22Rv1 (cell line): ENCODE data around the gene NAT9.

ENCODE experiments used
- H3K27ac ChIP-seq: fragments of 450-650 bp; 2 replicates; pipeline ENCODE4 v1.5.1; 2017
- CTCF ChIP-seq: fragments of 450-650 bp; IDR thresholded peaks from 2 replicates; pipeline ENCODE4 v1.5.1; 2017; ENCODE audit warnings: mild to moderate bottlenecking
- ZFX ChIP-seq: fragments of 450-650 bp; IDR thresholded peaks from 2 replicates; pipeline ENCODE4 v1.6.1; 2017; ENCODE audit warnings: antibody characterized with exemption, borderline replicate concordance

The NAT9 gene

DNA sequence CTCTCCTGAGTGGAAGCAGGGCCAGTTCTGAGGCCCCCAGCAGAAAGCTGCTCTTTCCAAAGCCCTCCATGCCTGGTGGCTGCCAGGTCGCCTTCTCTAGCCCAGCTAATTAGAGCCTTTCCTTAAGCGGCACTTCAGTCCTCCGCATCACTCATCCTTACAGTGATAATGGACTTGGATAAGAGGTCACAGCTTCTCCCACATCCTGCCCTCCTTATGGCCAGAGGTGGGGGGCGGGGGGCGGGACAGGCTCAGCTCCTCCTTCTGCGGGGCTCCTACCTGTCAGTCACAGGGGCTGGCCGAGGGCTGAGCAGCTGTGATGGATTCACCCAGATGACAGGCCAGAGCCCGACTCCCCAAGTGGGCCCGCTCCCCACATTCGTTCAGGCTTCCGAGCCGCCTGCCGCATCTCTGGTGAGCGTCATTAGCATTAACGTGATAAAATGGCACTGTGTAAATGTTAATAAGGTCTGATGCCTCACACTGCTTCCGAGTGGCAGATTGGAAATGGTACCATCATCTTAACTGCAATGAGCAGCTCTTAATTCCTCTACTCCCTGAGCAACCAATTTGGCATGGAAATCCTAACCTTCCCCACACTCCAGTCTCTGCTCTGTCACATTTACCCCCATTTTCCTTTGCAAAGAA lies 42.3 kb upstream of the NAT9 start:
- TF ChIP-seq ZFX, result no peak
- TF ChIP-seq CTCF, result no peak
- H3K27ac ChIP-seq, result no peak overlapping the region

DNA sequence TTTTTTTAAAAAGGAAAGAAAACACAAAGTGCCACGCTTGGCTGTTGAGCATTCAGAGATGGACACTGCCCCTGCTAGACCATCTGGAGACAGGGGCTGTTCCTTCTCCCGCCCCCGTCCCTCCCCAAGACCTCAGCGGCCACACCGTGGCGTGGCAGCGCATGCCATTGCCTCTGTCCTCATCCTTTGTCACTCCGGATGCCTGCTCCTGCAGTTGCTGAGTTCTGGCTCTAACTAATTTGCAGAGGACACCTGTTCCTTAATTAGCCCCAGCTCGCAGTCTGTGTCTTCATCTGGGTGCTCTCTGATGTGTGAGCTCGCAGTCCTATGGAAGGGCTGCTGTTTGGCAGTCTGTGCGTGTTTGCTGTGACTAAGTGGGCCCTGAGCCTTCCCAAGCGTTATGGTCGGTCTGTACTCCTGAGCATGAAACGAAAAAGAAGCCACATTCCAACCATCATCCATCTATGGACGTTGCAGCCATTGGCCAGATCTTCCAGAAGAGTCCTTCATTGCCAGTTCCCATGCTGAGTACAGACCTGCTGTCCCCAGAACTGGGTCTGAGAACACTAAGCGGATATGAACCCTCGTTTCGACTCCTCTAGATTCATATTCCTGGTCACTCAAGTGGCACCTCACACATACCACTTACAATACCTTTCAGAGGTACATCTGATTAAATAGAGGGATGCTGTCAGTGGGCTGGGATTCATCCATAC lies 40.9 kb upstream of the NAT9 start:
- TF ChIP-seq CTCF (no peak), ZFX (no peak)
- H3K27ac ChIP-seq, result no peak overlapping the region

GRCh38 chr17:74815550-74816370 lies 39.6 kb upstream of the NAT9 start:
- peak; percentile 35; the same call in 1 of the 2 replicates for TF ChIP-seq CTCF
- no peak for TF ChIP-seq ZFX
- H3K27ac ChIP-seq, result no peak overlapping the region

GRCh38 chr17:74815067-74815466 lies 38.9 kb upstream of the NAT9 start:
- no peak overlapping the region for H3K27ac ChIP-seq
- TF ChIP-seq ZFX, result no peak
- TF ChIP-seq CTCF, result no peak

DNA sequence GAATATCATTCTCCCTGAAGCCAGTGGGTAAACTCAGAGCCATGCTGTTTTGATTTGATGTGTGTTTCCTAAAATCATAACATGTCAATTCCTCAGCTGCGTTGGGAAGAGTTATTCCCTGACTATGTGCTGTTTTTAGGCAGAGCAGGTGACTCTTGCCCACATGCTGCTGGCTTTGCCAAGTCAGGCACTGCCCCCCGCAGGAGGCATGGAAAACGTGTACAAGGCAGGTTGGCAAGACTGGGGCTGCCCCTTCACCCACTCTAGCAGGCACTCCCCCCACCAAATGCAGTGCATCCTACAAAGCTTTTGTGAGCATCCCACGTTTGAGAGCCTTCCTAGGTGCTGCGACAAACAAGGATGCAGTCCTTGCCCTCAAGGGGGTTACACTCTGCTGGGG lies 38.3 kb upstream of the NAT9 start:
- TF ChIP-seq CTCF, result peak; percentile 7; the same call in 1 of the 2 replicates
- no peak for TF ChIP-seq ZFX
- H3K27ac ChIP-seq, result no peak overlapping the region

GRCh38 chr17:74812109-74813009 lies 36.2 kb upstream of the NAT9 start:
- no peak overlapping the region for H3K27ac ChIP-seq
- TF ChIP-seq CTCF (no peak), ZFX (no peak)
